Thoracic aorta endothelial cell (primary cell): ENCODE data around the gene PKNOX1. TPM values are rescaled to one million over a fixed set of nuclear protein-coding genes. Genes with fewer than 3 reads are reported as not detected.

Experiments used
- small RNA-seq: library from RNA; depleted of rRNA; stranded (forward); fragments of <200 nt; gene quantifications from one replicate; pipeline ENCODE3, GENCODE V24; 2012
- total RNA-seq: library from RNA; depleted of rRNA; stranded (reverse); fragments of >200 nt; gene quantifications from 2 replicates; pipeline ENCODE4 v1.2.3, GENCODE V29; 2012

The PKNOX1 gene, protein sequence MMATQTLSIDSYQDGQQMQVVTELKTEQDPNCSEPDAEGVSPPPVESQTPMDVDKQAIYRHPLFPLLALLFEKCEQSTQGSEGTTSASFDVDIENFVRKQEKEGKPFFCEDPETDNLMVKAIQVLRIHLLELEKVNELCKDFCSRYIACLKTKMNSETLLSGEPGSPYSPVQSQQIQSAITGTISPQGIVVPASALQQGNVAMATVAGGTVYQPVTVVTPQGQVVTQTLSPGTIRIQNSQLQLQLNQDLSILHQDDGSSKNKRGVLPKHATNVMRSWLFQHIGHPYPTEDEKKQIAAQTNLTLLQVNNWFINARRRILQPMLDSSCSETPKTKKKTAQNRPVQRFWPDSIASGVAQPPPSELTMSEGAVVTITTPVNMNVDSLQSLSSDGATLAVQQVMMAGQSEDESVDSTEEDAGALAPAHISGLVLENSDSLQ
- total RNA-seq: 12.6 and 17.2 TPM in 2 replicates

DNA sequence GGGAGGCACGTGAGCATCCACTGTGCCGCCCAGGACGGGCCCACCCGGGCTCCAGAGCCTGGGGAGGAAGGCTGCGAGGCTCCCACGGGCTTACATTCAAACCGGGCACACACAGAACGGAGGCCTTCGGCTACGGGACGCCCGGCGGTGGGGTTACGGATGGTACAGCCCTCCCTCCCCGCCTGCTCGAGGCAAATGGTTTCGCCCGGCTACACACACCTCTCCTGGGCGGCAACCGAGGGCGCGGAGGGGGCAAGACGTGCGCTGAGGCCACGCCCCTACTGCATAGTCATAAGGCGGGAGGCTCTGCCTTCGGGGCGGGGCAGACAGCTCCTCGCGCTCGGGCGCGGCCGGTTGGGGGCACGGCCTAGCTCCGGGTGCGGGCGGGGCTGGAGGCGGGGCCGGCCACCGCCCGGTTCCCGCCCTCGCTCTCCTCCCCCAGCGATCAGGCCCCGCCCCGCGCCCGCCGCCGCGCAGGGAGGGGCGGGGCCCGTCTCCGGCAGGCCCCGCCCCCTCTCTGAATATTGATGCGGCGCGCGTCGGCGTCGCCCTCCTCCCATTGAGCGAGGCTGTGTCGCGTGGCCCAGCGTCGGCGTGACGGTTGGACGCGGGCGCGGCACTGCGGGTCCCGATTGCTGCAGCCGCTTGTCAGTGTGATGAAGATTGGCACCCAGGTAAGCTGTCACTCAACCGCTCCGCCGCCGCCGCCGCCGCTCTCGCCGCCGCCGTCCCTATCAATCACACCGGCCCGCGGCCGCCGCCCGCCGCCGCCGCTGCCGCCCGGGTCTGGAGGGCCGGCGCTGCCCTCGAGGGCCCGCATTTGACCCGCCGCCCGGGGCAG lies at the start of gene PKNOX1:
TSS of gene PKNOX1 (plus strand) at position 572 of the 841 bp plus-strand sequence. CDS start 29,820 bp downstream, outside the sequence.

GRCh38 chr21:42925114-42925926 lies 49.0 kb upstream of the PKNOX1 start, which contains the start of gene ERVH48-1:
ERVH48-1 (minus strand) TSS chr21:42925630; CDS start chr21:42919006, 6,624 bp downstream.

GRCh38 chr21:43075170-43076022 lies 101.0 kb downstream of the PKNOX1 start, which contains the start of gene CBS:
CBS (minus strand) TSS chr21:43075835; CDS start chr21:43072193, 3,642 bp downstream.

Small RNA genes within 50 kb of the gene (small RNA-seq; reads per million reads assigned to genes)
- not detected for gene MIR5692B

Other genes starting within 250 kb of the PKNOX1 start
- 24.1 and 26.9 TPM in 2 replicates for gene WDR4, start 95.0 kb upstream of the PKNOX1 start, total RNA-seq
- gene NDUFV3, start 81.3 kb upstream of the PKNOX1 start, total RNA-seq: 61.2 and 68.8 TPM in 2 replicates
- not detected in 2 replicates for gene ERVH48-1, start 48.9 kb upstream of the PKNOX1 start, total RNA-seq
- gene CBS, start 101.3 kb downstream of the PKNOX1 start, total RNA-seq: 17.9 and 46.3 TPM in 2 replicates
- 68.1 and 76.5 TPM in 2 replicates for gene U2AF1, start 133.0 kb downstream of the PKNOX1 start, total RNA-seq
- not detected in 2 replicates for gene CRYAA, start 194.4 kb downstream of the PKNOX1 start, total RNA-seq